Sigmoid colon (tissue), 4 donors: ENCODE data around the gene SORCS2.

ENCODE experiments used
- EP300 ChIP-seq, 4 donors: sonication (generic); formaldehyde crosslinking; IDR thresholded peaks; one replicate each; pipeline ENCODE4 v1.6.1; 2017; ENCODE audit warnings: antibody characterized with exemption in 4 of 4
- POLR2A ChIP-seq, 2 donors: fragments of 450-650 bp; IDR thresholded peaks; one replicate each; pipeline ENCODE4 v1.6.1; 2016; ENCODE audit warnings: antibody characterized with exemption in 2 of 2, mild to moderate bottlenecking in 2 of 2, moderate library complexity in 2 of 2
- POLR2AphosphoS5 ChIP-seq, 4 donors: sonication (generic); formaldehyde crosslinking; IDR thresholded peaks; one replicate each; pipeline ENCODE4 v1.6.1; 2017; ENCODE audit warnings: antibody characterized with exemption in 4 of 4
- TF ChIP-seq, protein P1 (sequence below), 4 experiments: fragments of 450-650 bp in 3 of 4; fragments of 200-600 bp in 1 of 4; IDR thresholded peaks; one replicate each; pipeline ENCODE4 v1.5.1; 2016 to 2019; ENCODE audit warnings: antibody characterized with exemption in 4 of 4, mild to moderate bottlenecking in 3 of 4, moderate library complexity in 2 of 4

DNA sequence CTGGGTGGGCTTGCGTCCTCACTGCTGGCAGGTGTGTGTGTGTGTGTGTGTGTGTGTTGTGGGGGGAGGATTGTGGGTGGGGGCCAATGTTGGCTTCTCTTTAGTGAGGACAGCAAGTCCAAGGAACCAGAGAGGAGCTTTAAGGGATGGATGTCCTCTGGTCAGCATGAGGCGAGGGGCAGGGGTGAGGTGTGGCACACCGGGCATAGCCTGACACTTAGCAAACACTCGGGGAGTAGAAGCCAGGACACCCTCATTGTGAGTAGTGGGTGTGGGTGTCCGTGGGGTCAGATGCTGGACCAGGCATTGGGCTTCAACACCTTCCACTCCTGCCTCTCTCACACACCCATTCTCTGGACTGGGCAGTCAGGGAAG, 2.8 kb downstream of the SORCS2 start:
- TF ChIP-seq EP300 (IDR thresholded peaks at IDR 0.05) (no peak), POLR2AphosphoS5 (IDR thresholded peaks at IDR 0.05) (no peak), POLR2A (IDR thresholded peaks at IDR 0.05) (no peak)
- TF ChIP-seq, protein P1, sequence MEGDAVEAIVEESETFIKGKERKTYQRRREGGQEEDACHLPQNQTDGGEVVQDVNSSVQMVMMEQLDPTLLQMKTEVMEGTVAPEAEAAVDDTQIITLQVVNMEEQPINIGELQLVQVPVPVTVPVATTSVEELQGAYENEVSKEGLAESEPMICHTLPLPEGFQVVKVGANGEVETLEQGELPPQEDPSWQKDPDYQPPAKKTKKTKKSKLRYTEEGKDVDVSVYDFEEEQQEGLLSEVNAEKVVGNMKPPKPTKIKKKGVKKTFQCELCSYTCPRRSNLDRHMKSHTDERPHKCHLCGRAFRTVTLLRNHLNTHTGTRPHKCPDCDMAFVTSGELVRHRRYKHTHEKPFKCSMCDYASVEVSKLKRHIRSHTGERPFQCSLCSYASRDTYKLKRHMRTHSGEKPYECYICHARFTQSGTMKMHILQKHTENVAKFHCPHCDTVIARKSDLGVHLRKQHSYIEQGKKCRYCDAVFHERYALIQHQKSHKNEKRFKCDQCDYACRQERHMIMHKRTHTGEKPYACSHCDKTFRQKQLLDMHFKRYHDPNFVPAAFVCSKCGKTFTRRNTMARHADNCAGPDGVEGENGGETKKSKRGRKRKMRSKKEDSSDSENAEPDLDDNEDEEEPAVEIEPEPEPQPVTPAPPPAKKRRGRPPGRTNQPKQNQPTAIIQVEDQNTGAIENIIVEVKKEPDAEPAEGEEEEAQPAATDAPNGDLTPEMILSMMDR (IDR thresholded peaks at IDR 0.05), result no peak
